Esophagus muscularis mucosa (tissue), 4 donors: Measurements from ENCODE around the gene CCDC146. TPM values are rescaled to one million over a fixed set of nuclear protein-coding genes. Genes with fewer than 3 reads are reported as not detected.

ENCODE experiments used
- DNase-seq: peaks from one replicate; pipeline ENCODE4 v3.0.0-alpha.2; 2017; ENCODE audit errors: extremely low spot score
- H3K27ac ChIP-seq, 4 donors: fragments of 200-600 bp; sonication (generic); replicated peaks in 1 of 4; 1 replicate in 3 of 4; 2 replicates in 1 of 4; pipeline ENCODE4 v1.5.1; 2016 to 2019; ENCODE audit warnings: mild to moderate bottlenecking in 1 of 4
- H3K27me3 ChIP-seq, 4 donors: fragments of 200-600 bp; sonication (generic); one replicate each; pipeline versions ENCODE4 v1.5.1 to v1.6.0; 2016 to 2019
- H3K36me3 ChIP-seq, 4 donors: fragments of 200-600 bp; sonication (generic); one replicate each; pipeline ENCODE4 v1.5.1; 2016 to 2019
- H3K4me1 ChIP-seq, 4 donors: fragments of 200-600 bp; sonication (generic); one replicate each; pipeline ENCODE4 v1.5.1; 2016 to 2019
- H3K4me3 ChIP-seq, 4 donors: fragments of 200-600 bp; sonication (generic); 1 replicate in 2 of 4; 2 replicates in 2 of 4; pipeline ENCODE4 v1.5.1; 2016 to 2019; ENCODE audit warnings: mild to moderate bottlenecking in 4 of 4, moderate library complexity in 1 of 4
- H3K9me3 ChIP-seq, 4 donors: fragments of 200-600 bp; sonication (generic); 1 replicate in 3 of 4; 2 replicates in 1 of 4; pipeline ENCODE4 v1.5.1; 2016 to 2019
- EP300 ChIP-seq: sonication (generic); formaldehyde crosslinking; IDR thresholded peaks from one replicate; pipeline ENCODE4 v1.6.1; 2017; ENCODE audit warnings: antibody characterized with exemption
- POLR2A ChIP-seq: fragments of 450-650 bp; IDR thresholded peaks from one replicate; pipeline ENCODE4 v1.6.1; 2017; ENCODE audit warnings: antibody characterized with exemption, moderate library complexity, mild to moderate bottlenecking, low read depth
- POLR2AphosphoS5 ChIP-seq, 2 donors: sonication (generic); formaldehyde crosslinking; IDR thresholded peaks; one replicate each; pipeline ENCODE4 v1.6.1; 2017; ENCODE audit warnings: antibody characterized with exemption in 2 of 2
- WGBS: methylation state at CpG from one replicate; pipeline ENCODE4 v1.1.5; 2018; 5-methylcytosine and 5-hydroxymethylcytosine counted together
- intact Hi-C: fragments of 100-400 bp; cut with DNase I; formaldehyde crosslinking; loops from one replicate; pipeline ENCODE4 v1.15.1; 2023
- total RNA-seq, 4 donors: library from RNA; depleted of rRNA; stranded (reverse); fragments of >200 nt; gene quantifications; one replicate each; pipeline versions ENCODE4 v1.1.0 to v1.2.1, GENCODE V29; 2016
- TF ChIP-seq, protein P1 (sequence below), 3 experiments: fragments of 200-600 bp in 2 of 3; fragments of 450-650 bp in 1 of 3; sonication (generic) in 2 of 3; IDR thresholded peaks; one replicate each; pipeline ENCODE4 v1.5.1; 2017 to 2019; ENCODE audit warnings: antibody characterized with exemption in 3 of 3, mild to moderate bottlenecking in 2 of 3, moderate library complexity in 1 of 3

The CCDC146 gene
- total RNA-seq, 4 donors from 2014 or later: 14.1 to 21.0 (median 16.2) TPM

GRCh38 chr7:77235276-77235675 lies 112.9 kb downstream of the CCDC146 start:
- no peaks in the 10 kb centered on the region for H3K27me3 ChIP-seq
- DNase-seq: no peak
- intact Hi-C loops: no loop called here
- H3K9me3 ChIP-seq: no peaks in the 10 kb centered on the region
- 89% methylated on average over 2 of the region's 2 CpGs for WGBS
- H3K4me3 ChIP-seq: no peak overlapping the region
- peaks cover 5 to 16% (median 13%) of the 10 kb centered on the region in 4 donors for H3K4me1 ChIP-seq
- no peak for TF ChIP-seq POLR2AphosphoS5 (IDR thresholded peaks at IDR 0.05)
- TF ChIP-seq, protein P1, sequence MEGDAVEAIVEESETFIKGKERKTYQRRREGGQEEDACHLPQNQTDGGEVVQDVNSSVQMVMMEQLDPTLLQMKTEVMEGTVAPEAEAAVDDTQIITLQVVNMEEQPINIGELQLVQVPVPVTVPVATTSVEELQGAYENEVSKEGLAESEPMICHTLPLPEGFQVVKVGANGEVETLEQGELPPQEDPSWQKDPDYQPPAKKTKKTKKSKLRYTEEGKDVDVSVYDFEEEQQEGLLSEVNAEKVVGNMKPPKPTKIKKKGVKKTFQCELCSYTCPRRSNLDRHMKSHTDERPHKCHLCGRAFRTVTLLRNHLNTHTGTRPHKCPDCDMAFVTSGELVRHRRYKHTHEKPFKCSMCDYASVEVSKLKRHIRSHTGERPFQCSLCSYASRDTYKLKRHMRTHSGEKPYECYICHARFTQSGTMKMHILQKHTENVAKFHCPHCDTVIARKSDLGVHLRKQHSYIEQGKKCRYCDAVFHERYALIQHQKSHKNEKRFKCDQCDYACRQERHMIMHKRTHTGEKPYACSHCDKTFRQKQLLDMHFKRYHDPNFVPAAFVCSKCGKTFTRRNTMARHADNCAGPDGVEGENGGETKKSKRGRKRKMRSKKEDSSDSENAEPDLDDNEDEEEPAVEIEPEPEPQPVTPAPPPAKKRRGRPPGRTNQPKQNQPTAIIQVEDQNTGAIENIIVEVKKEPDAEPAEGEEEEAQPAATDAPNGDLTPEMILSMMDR (IDR thresholded peaks at IDR 0.05): no peak
- no peak for TF ChIP-seq POLR2A
- TF ChIP-seq EP300: no peak
- H3K36me3 ChIP-seq: peaks cover 0 to 5% (median 0%) of the 10 kb centered on the region in 4 donors
- H3K27ac ChIP-seq: no peak overlapping the region

GRCh38 chr7:77238703-77239136 lies 116.3 kb downstream of the CCDC146 start:
- Histone ChIP-seq H3K4me1 (peaks cover 5 to 38% (median 33%) of the 10 kb centered on the region in 4 donors), H3K27me3 (no peaks in the 10 kb centered on the region), H3K4me3 (no peak overlapping the region), H3K36me3 (peaks cover 0 to 5% (median 0%) of the 10 kb centered on the region in 4 donors), H3K9me3 (no peaks in the 10 kb centered on the region), H3K27ac (peak overlapping the region; percentile 41 to 59 (median 50))
- intact Hi-C loops: no loop called here
- TF ChIP-seq POLR2A: no peak
- TF ChIP-seq EP300: no peak
- TF ChIP-seq, protein P1 (IDR thresholded peaks at IDR 0.05): no peak
- TF ChIP-seq POLR2AphosphoS5 (IDR thresholded peaks at IDR 0.05): no peak
- WGBS: 79% methylated on average over 2 of the region's 2 CpGs
- peak; percentile 68 for DNase-seq

DNA sequence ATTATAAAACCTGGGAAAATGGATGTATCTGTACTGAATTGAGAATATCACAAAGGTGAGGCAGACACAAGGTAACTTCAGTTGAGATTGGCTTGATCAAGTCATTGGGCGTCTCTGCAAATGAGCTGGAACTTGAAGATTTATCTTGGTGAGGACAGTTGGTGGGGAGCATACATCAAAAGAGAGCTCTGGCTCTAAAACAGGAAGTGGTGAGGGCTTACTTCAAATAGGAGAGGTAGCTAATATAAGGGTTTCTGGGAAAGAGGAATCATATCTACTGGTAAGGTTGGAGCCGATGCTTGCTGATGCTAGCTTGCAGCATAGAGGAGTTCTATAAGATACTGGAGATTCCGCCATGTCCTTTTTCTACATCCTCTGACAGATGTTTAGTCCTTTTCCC lies 117.1 kb downstream of the CCDC146 start:
- Histone ChIP-seq H3K9me3 (no peaks in the 10 kb centered on the region), H3K36me3 (peaks cover 0 to 5% (median 0%) of the 10 kb centered on the region in 4 donors), H3K27ac (peak overlapping the region in 2 of 4 donors; percentile 4 to 37), H3K27me3 (no peaks in the 10 kb centered on the region), H3K4me3 (no peak overlapping the region), H3K4me1 (peaks cover 5 to 45% (median 40%) of the 10 kb centered on the region in 4 donors)
- intact Hi-C loops: no loop called here
- TF ChIP-seq EP300: no peak
- no peak for TF ChIP-seq POLR2A
- no peak for TF ChIP-seq POLR2AphosphoS5 (IDR thresholded peaks at IDR 0.05)
- TF ChIP-seq, protein P1 (IDR thresholded peaks at IDR 0.05): no peak
- WGBS: 87% methylated on average over 3 of the region's 3 CpGs
- DNase-seq: peak; percentile 34

GRCh38 chr7:77242068-77242467 lies 119.7 kb downstream of the CCDC146 start:
- TF ChIP-seq POLR2AphosphoS5 (IDR thresholded peaks at IDR 0.05): peak in 1 of 2 donors; percentile 44
- TF ChIP-seq POLR2A: no peak
- Histone ChIP-seq H3K36me3 (peaks cover 0 to 4% (median 0%) of the 10 kb centered on the region in 4 donors), H3K4me1 (peaks cover 20 to 69% (median 65%) of the 10 kb centered on the region in 4 donors), H3K27me3 (no peaks in the 10 kb centered on the region), H3K27ac (peak overlapping the region; percentile 73 to 85 (median 81)), H3K9me3 (no peaks in the 10 kb centered on the region), H3K4me3 (peak overlapping the region; percentile 22 to 38 (median 28))
- peak; percentile 50 for DNase-seq
- intact Hi-C loops: no loop called here
- WGBS: 79% methylated on average over 2 of the region's 2 CpGs

DNA sequence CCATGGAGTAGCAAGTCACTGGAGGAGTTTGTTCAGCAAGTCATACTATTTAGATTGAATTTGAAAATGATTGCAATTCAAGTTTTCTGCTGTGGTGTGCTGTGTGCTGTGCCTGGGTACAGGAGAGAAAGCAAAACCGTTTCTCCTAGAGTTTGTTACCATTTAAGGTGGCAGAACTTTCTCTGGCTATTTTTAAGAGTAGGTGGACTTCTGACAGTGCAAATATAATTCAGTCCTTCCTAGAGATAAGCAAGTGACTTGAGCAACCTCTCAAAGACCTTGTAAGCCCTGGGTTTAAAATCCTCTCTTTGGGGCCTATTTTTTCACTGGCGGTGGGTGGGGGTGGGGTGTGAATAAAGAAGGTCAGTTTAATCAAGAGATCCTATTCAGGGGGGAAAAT lies 120.1 kb downstream of the CCDC146 start:
- intact Hi-C loops: no loop called here

More for the DNA sequence above, 120.1 kb downstream of the CCDC146 start:
- WGBS: 48% methylated on average over 2 of the region's 2 CpGs
- no peaks in the 10 kb centered on the region for H3K36me3 ChIP-seq
- peak overlapping the region; percentile 22 to 38 (median 28) for H3K4me3 ChIP-seq
- H3K27me3 ChIP-seq: no peaks in the 10 kb centered on the region
- TF ChIP-seq, protein P1 (IDR thresholded peaks at IDR 0.05): no peak
- TF ChIP-seq POLR2A (no peak), EP300 (no peak), POLR2AphosphoS5 (IDR thresholded peaks at IDR 0.05) (no peak)
- H3K4me1 ChIP-seq: peaks cover 20 to 69% (median 65%) of the 10 kb centered on the region in 4 donors
- DNase-seq: peak; percentile 68
- no peaks in the 10 kb centered on the region for H3K9me3 ChIP-seq
- peak overlapping the region; percentile 73 to 85 (median 81) for H3K27ac ChIP-seq
